ENCODE results near the gene SPAG8.

DNA sequence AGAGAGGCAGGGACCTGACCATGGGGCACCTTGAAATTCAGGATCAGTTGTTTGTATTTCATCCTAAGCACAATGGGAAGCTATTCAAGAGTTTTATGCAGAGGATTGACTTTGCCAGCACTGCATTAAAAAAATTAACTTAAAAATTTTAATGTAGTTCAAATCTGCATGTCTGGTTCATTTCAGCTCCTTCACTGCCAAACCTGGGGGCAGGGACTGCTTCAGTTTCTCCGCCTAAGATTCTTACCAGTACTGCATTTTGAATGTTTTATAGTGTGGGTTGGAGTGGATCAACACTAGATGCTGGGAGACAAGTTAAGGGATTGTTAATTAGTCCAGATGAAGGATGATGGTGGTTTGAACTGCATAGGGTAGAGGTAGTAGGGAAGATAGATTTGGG lies 42.3 kb downstream of the SPAG8 start:
- TF ChIP-seq, protein P1, sequence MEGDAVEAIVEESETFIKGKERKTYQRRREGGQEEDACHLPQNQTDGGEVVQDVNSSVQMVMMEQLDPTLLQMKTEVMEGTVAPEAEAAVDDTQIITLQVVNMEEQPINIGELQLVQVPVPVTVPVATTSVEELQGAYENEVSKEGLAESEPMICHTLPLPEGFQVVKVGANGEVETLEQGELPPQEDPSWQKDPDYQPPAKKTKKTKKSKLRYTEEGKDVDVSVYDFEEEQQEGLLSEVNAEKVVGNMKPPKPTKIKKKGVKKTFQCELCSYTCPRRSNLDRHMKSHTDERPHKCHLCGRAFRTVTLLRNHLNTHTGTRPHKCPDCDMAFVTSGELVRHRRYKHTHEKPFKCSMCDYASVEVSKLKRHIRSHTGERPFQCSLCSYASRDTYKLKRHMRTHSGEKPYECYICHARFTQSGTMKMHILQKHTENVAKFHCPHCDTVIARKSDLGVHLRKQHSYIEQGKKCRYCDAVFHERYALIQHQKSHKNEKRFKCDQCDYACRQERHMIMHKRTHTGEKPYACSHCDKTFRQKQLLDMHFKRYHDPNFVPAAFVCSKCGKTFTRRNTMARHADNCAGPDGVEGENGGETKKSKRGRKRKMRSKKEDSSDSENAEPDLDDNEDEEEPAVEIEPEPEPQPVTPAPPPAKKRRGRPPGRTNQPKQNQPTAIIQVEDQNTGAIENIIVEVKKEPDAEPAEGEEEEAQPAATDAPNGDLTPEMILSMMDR (conservative IDR thresholded peaks at IDR 0.05) = no peak
- TF ChIP-seq EZH2 (IDR thresholded peaks at IDR 0.05; ENCODE audit: low read depth) = no peak

All from PC-9 (cell line).